H9 (cell line): Measurements from ENCODE around the gene MRPL27. TPM values are rescaled to one million over a fixed set of nuclear protein-coding genes. Genes with fewer than 3 reads are reported as not detected.
A peak's percentile ranks its signal among the peaks of the same experiment; 100 is the strongest.

ENCODE experiments used
- DNase-seq: peaks from one replicate; pipeline ENCODE4 v3.0.0-alpha.2; 2017
- H2AFZ ChIP-seq: one replicate; pipeline ENCODE4 v1.6.1; 2013; ENCODE audit warnings: mild to moderate bottlenecking, low read length, control low read depth, moderate library complexity
- H2AK5ac ChIP-seq: 2 replicates; pipeline ENCODE4 v1.6.1; 2013; ENCODE audit warnings: low read length, control low read depth, mixed read lengths; ENCODE audit not compliant: insufficient read length
- H2BK120ac ChIP-seq: one replicate; pipeline ENCODE4 v1.6.1; 2013; ENCODE audit warnings: low read depth, mild to moderate bottlenecking, low read length, control low read depth, inconsistent platforms; ENCODE audit not compliant: poor library complexity, severe bottlenecking
- H2BK12ac ChIP-seq: 2 replicates; pipeline ENCODE4 v1.6.1; 2013; ENCODE audit warnings: low read length, control low read depth, mixed read lengths, low read depth; ENCODE audit not compliant: insufficient read length
- H2BK15ac ChIP-seq: 2 replicates; pipeline ENCODE4 v1.6.1; 2013; ENCODE audit warnings: low read depth, low read length, control low read depth
- H2BK20ac ChIP-seq: one replicate; pipeline ENCODE4 v1.6.1; 2013; ENCODE audit warnings: low read depth, mild to moderate bottlenecking, low read length, control low read depth, inconsistent platforms; ENCODE audit not compliant: poor library complexity, severe bottlenecking
- H2BK5ac ChIP-seq: 2 replicates; pipeline ENCODE4 v1.6.1; 2013; ENCODE audit warnings: low read length, control low read depth, mixed read lengths; ENCODE audit not compliant: insufficient read length
- H3K14ac ChIP-seq: 2 replicates; pipeline ENCODE4 v1.6.1; 2013; ENCODE audit warnings: low read length, control low read depth; ENCODE audit not compliant: insufficient read depth
- H3K18ac ChIP-seq: 2 replicates; pipeline ENCODE4 v1.6.1; 2013; ENCODE audit warnings: low read depth, mild to moderate bottlenecking, mixed read lengths, low read length, control low read depth; ENCODE audit not compliant: insufficient read length
- H3K23ac ChIP-seq: 2 replicates; pipeline ENCODE4 v1.6.1; 2013; ENCODE audit warnings: low read length, control low read depth, mixed read lengths, low read depth; ENCODE audit not compliant: insufficient read length
- H3K23me2 ChIP-seq: 2 replicates; pipeline ENCODE4 v1.6.1; 2013; ENCODE audit warnings: low read depth, mild to moderate bottlenecking, mixed read lengths, low read length, control low read depth; ENCODE audit not compliant: insufficient read length, poor library complexity, severe bottlenecking
- H3K27ac ChIP-seq: 2 replicates; pipeline ENCODE4 v1.5.1; 2013; ENCODE audit warnings: low read length, control low read depth, mixed read lengths, low read depth; ENCODE audit not compliant: insufficient read length
- H3K27me3 ChIP-seq: 2 replicates; pipeline ENCODE4 v1.6.1; 2013; ENCODE audit warnings: low read length, control low read depth, inconsistent platforms; ENCODE audit not compliant: insufficient read depth
- H3K4ac ChIP-seq: 2 replicates; pipeline ENCODE4 v1.6.1; 2013; ENCODE audit warnings: low read depth, mild to moderate bottlenecking, control low read depth, inconsistent platforms, low read length, moderate library complexity
- H3K4me1 ChIP-seq: 2 replicates; pipeline ENCODE4 v1.6.1; 2013; ENCODE audit warnings: low read length, control low read depth, inconsistent platforms; ENCODE audit not compliant: insufficient read depth
- H3K4me2 ChIP-seq: 2 replicates; pipeline ENCODE4 v1.6.1; 2013; ENCODE audit warnings: low read length, control low read depth, mixed read lengths; ENCODE audit not compliant: insufficient read length, insufficient read depth
- H3K56ac ChIP-seq: 2 replicates; pipeline ENCODE4 v1.6.1; 2013; ENCODE audit warnings: low read depth, mild to moderate bottlenecking, mixed read lengths, low read length, control low read depth; ENCODE audit not compliant: insufficient read length
- H3K79me1 ChIP-seq: 2 replicates; pipeline ENCODE4 v1.6.1; 2013; ENCODE audit warnings: low read depth, mild to moderate bottlenecking, moderate library complexity, low read length, control low read depth, inconsistent platforms; ENCODE audit not compliant: insufficient read depth, poor library complexity, severe bottlenecking
- H3K79me2 ChIP-seq: 2 replicates; pipeline ENCODE4 v1.6.1; 2013; ENCODE audit warnings: low read length, control low read depth, inconsistent platforms; ENCODE audit not compliant: insufficient read depth
- H3K9ac ChIP-seq: 2 replicates; pipeline ENCODE4 v1.6.1; 2013; ENCODE audit warnings: low read length, control low read depth, mixed read lengths; ENCODE audit not compliant: insufficient read length; ENCODE audit errors: extremely low read depth
- H3K9me3 ChIP-seq: one replicate; pipeline ENCODE4 v1.6.1; 2013; ENCODE audit warnings: low read depth, low read length, inconsistent platforms; ENCODE audit not compliant: control insufficient read depth
- H3T11ph ChIP-seq: one replicate; pipeline ENCODE4 v1.6.1; 2013; ENCODE audit warnings: mild to moderate bottlenecking, low read length, control low read depth, inconsistent platforms
- H4K20me1 ChIP-seq: one replicate; pipeline ENCODE4 v1.6.1; 2013; ENCODE audit not compliant: control insufficient read depth, insufficient read length, insufficient read depth
- H4K5ac ChIP-seq: 2 replicates; pipeline ENCODE4 v1.6.1; 2013; ENCODE audit warnings: low read depth, mild to moderate bottlenecking, mixed read lengths, low read length, control low read depth; ENCODE audit not compliant: insufficient read length
- H4K8ac ChIP-seq: replicated peaks from 2 replicates; pipeline ENCODE4 v1.6.1; 2013; ENCODE audit warnings: low read length, control low read depth, mixed read lengths, low read depth; ENCODE audit not compliant: insufficient read length
- H4K91ac ChIP-seq: 2 replicates; pipeline ENCODE4 v1.6.1; 2013; ENCODE audit warnings: low read depth, mild to moderate bottlenecking, moderate library complexity, mixed read lengths, low read length, control low read depth; ENCODE audit not compliant: insufficient read length
- H3K27ac Mint-ChIP-seq, 3 experiments: 2 replicates in 2 of 3; 3 replicates in 1 of 3; pipeline ENCODE4 v1.8.0; 2020 to 2021; ENCODE audit warnings: mixed read lengths in 3 of 3, mild to moderate bottlenecking in 1 of 3, moderate library complexity in 1 of 3
- H3K27me3 Mint-ChIP-seq: 2 replicates; pipeline ENCODE4 v1.8.0; 2021; ENCODE audit warnings: low read depth, mild to moderate bottlenecking, moderate library complexity, mixed read lengths
- H3K36me3 Mint-ChIP-seq, 3 experiments: 2 replicates in 2 of 3; 3 replicates in 1 of 3; pipeline ENCODE4 v1.8.0; 2020 to 2021; ENCODE audit warnings: low read depth in 3 of 3, mixed read lengths in 3 of 3; ENCODE audit not compliant: insufficient read depth in 1 of 3
- H3K4me1 Mint-ChIP-seq, 2 experiments: 2 replicates each; pipeline ENCODE4 v1.8.0; 2020; ENCODE audit warnings: mixed read lengths in 2 of 2
- H3K4me3 Mint-ChIP-seq, 2 experiments: 2 replicates in 1 of 2; 3 replicates in 1 of 2; pipeline ENCODE4 v1.8.0; 2020 to 2021; ENCODE audit warnings: mild to moderate bottlenecking in 2 of 2, mixed read lengths in 2 of 2, moderate library complexity in 1 of 2
- H3K9me3 Mint-ChIP-seq, 2 experiments: 2 replicates in 1 of 2; 3 replicates in 1 of 2; pipeline ENCODE4 v1.8.0; 2020; ENCODE audit warnings: mild to moderate bottlenecking in 2 of 2, mixed read lengths in 2 of 2, moderate library complexity in 1 of 2
- WGBS: extraction: QIAGEN DNeasy Blood & Tissue Kit; methylation state at CpG from one replicate; pipeline ENCODE4 v1.1.7; 2013; ENCODE audit warnings: missing lambda C conversion rate, low lambda C conversion rate, mixed read lengths; ENCODE audit not compliant: insufficient read length; ENCODE audit errors: extremely low coverage; 5-methylcytosine and 5-hydroxymethylcytosine counted together
- total RNA-seq: library from RNA; stranded (reverse); gene quantifications from 2 replicates; pipeline ENCODE4 v1.2.1, GENCODE V29; 2021
- TF ChIP-seq, protein P1 (sequence below): fragments of 200-600 bp; sonication (generic); conservative IDR thresholded peaks from 3 replicates; pipeline ENCODE4 v1.8.0; 2021; ENCODE audit warnings: antibody characterized with exemption, mild to moderate bottlenecking

The MRPL27 gene
- total RNA-seq, 1 experiment from 2014 or later, result 85.9 TPM

DNA sequence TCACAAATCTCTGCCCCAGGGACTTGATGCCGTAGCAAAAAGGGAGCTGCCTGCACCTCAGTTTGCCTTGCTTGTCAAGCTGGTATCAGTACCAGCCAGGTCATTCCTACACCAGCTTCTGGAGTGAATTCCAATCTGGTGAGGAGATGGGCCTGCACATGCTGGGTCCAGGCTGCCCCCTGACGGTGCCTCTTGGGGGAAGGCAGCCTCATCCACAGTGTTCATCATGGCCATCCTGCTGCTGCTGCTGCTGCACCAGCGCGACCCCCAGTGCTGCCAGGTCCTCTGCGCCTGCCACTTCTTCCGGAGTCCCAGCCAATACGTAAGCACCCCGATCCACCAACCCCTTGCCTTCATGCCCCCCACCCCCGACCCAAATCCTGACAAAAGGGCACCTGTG lies 8.3 kb downstream of the MRPL27 start:
- Histone ChIP-seq H3K18ac (no peak overlapping the region), H3T11ph (no peak overlapping the region), H3K14ac (no peak overlapping the region), H3K27me3 (no peaks in the 10 kb centered on the region), H3K23ac (no peak overlapping the region), H3K23me2 (no peaks in the 10 kb centered on the region), H3K27ac (no peak overlapping the region), H2BK12ac (no peak overlapping the region), H3K4me2 (no peak overlapping the region), H4K8ac (no peak overlapping the region), H2BK20ac (no peak overlapping the region), H3K9me3 (no peaks in the 10 kb centered on the region), H3K4ac (no peak overlapping the region), H4K20me1 (peaks cover 3% of the 10 kb centered on the region), H2BK15ac (no peak overlapping the region), H4K91ac (no peak overlapping the region), H2AK5ac (no peak overlapping the region), H2BK5ac (no peak overlapping the region), H3K56ac (no peak overlapping the region), H3K9ac (no peak overlapping the region), H2AFZ (no peak overlapping the region), H2BK120ac (no peak overlapping the region), H3K79me2 (no peaks in the 10 kb centered on the region), H4K5ac (no peak overlapping the region), H3K79me1 (no peaks in the 10 kb centered on the region), H3K4me1 (peaks cover 2% of the 10 kb centered on the region; the same call in 1 of the 2 replicates)
- no CpG with 5 or more reads among the region's 9 CpGs for WGBS
- Mint-ChIP-seq H3K36me3 (peaks cover 13 to 35% (median 34%) of the 10 kb centered on the region in 3 experiments), H3K4me3 (peak overlapping the region in 1 of 2 experiments; percentile 35; a peak in 2 of 5 replicates), H3K27me3 (no peaks in the 10 kb centered on the region), H3K9me3 (no peaks in the 10 kb centered on the region), H3K4me1 (peaks cover 38 to 40% of the 10 kb centered on the region in 2 experiments), H3K27ac (peak overlapping the region in 2 of 3 experiments; percentile 66 to 90; a peak in 3 of 7 replicates)
- DNase-seq, result peak; percentile 74
- TF ChIP-seq, protein P1, sequence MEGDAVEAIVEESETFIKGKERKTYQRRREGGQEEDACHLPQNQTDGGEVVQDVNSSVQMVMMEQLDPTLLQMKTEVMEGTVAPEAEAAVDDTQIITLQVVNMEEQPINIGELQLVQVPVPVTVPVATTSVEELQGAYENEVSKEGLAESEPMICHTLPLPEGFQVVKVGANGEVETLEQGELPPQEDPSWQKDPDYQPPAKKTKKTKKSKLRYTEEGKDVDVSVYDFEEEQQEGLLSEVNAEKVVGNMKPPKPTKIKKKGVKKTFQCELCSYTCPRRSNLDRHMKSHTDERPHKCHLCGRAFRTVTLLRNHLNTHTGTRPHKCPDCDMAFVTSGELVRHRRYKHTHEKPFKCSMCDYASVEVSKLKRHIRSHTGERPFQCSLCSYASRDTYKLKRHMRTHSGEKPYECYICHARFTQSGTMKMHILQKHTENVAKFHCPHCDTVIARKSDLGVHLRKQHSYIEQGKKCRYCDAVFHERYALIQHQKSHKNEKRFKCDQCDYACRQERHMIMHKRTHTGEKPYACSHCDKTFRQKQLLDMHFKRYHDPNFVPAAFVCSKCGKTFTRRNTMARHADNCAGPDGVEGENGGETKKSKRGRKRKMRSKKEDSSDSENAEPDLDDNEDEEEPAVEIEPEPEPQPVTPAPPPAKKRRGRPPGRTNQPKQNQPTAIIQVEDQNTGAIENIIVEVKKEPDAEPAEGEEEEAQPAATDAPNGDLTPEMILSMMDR, result peak; percentile 26; the same call in 1 of the 3 replicates
